NCI-H2171 treated with DMSO at 0.1 percent for 48 hours (cell line): ENCODE data around the gene FAM131C.
A peak's percentile ranks its signal among the peaks of the same experiment; 100 is the strongest.

Experiments
- DNase-seq: peaks from one replicate; lab custom pipeline; 2025; lab: John Stamatoyannopoulos, UW

Gene FAM131C

GRCh38 chr1:16076031-16076864, 2.8 kb upstream of the FAM131C start:
- no peak for DNase-seq

DNA sequence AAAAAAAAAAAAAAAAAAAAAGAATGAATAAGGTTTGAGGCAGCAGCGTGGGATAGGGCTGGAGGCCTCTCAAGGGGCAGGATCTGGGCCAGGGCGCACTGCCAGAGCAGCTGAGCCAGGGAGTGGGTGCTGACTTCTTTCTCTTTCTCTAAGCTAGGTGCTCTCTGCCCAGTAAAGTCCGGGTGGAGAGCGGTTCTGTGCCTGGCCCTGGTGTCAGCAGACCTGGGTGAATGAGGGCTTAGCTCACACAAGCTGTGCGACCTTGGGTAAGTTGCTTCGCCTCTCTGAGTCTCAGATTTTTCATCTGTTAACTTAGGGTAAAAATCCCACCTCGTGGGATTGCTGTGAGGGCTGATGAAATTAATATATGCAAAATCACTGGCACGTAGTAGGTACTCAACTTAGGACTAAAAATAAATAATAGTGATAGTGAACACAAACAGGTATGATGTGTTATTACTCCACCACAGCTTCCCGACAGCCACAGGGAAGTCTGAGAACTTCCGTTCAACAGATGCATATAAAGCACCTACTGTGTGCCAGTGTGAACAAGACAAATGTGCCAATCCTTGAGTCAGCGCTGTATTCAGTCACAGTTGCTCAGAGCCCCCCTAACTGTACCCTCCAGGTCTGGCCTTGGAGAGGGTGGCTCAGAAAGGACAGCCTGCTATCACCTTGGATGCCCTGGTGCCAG, 2.0 kb upstream of the FAM131C start:
- DNase-seq, result peak; percentile 20

GRCh38 chr1:16074217-16074616, 766 bp upstream of the FAM131C start:
- no peak for DNase-seq

- peak; percentile 31 for DNase-seq
These were observed 601 bp downstream of the FAM131C start for GRCh38 chr1:16072616-16073484.

- no peak for DNase-seq
These were observed 1.4 kb downstream of the FAM131C start for GRCh38 chr1:16072095-16072494.

GRCh38 chr1:16071614-16072013, 1.8 kb downstream of the FAM131C start:
- no peak for DNase-seq

- no peak for DNase-seq
These were observed 2.7 kb downstream of the FAM131C start for GRCh38 chr1:16070640-16071355.

DNA sequence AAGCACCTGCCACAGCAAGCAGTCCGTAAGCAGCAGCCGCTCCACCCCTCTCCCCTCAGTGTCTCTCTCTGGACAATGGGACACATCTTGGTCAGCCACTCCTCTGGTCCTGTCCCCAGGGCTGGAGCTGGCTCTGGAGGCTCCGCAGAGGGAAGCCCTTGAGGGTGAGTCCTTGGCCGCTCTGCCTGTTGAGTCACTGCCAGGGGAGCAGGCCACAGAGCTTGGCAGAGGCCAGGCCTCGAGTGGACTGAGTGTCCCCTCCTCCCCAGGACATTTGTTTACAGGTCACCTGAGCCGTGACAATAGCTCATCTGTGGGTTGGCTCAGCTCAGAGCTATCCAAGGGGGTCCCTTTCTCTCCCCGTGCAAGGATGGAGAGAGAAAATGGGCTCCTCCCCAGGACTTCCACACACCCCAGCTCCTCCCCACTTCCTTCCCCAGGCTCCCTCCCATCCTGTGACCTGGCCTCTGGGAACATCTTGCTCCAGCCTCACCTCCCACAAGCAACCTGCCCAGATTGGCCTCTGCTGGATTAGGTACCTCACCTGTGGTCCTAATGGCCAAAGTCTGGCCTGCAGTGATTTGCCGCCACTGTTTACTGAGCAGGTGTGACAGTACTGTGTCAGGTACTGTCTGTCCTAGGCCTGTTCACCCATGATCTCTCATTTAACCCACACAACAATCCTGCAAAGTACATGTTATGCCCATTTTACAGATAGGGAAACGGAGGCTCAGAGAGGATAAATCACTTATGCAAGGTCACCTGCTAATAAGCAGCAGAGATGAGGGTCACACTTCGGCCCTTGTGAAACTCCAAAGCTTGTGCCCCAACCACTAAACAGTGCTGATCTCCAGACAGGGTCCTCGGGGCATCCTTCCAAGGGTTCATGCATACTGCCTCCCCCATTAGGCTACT, 4.8 kb downstream of the FAM131C start:
- DNase-seq, result no peak

GRCh38 chr1:16067933-16068332, 5.5 kb downstream of the FAM131C start:
- no peak for DNase-seq

- DNase-seq, result peak; percentile 77
These were observed 6.2 kb downstream of the FAM131C start for GRCh38 chr1:16067127-16067768.

DNA sequence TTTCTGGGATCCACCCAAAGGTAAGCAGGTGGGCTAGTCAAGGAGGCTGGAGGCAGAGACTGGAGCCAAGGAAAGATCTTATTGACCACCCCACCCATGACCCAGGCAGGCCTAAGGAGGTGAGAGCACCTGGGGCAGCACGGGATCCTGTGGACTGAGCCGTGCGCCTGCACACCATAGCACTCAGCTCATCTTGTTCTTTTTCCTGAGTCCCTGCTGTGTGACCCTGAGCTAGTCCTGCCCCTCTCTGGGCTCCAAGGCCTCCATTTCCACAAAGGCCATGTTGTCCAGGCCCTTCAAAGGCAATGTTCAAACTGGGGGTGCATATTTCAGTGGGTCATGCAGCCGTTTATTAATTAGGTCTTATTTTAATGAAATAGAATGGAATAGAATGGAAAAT, 7.2 kb downstream of the FAM131C start:
- DNase-seq, result no peak

- DNase-seq, result no peak
These were observed 8.2 kb downstream of the FAM131C start for GRCh38 chr1:16065269-16065576.

DNA sequence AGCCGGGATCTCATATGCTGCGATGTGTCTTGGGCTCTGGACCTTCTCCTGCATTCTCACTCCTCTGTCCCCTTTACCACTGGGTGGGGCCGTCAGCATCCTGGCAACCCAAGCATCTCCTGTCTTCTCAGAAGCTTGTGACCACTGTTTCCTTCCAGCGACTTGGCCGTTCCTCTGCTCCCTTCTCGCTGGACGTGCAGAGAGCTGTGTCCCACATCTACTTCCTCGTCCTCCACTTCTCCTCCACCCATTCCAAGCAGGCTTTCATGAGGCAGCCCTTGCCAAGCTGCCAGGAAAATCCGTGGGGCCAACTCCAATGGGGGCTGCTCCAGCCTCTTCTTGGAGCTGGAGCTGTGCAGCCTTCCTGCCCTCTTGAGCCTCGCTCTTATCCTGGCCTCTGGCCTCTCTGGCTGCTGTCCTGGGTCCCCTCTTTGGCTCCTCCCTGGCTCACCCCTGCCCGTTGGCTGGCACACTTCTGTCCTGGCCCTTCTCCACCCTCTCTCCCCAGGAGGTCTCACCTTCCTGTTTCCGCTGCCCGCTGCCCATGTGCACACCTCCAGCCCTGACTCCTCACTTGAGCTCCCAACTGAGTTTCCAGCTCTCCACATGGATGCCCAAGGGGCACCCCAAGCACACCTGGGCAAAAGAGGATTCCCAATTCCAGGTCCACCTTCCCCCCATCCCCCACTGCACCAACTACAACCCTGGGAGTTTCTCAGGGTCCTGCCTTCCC, 8.7 kb downstream of the FAM131C start:
- DNase-seq, result no peak

GRCh38 chr1:16063921-16064320, 9.5 kb downstream of the FAM131C start:
- DNase-seq, result no peak

DNA sequence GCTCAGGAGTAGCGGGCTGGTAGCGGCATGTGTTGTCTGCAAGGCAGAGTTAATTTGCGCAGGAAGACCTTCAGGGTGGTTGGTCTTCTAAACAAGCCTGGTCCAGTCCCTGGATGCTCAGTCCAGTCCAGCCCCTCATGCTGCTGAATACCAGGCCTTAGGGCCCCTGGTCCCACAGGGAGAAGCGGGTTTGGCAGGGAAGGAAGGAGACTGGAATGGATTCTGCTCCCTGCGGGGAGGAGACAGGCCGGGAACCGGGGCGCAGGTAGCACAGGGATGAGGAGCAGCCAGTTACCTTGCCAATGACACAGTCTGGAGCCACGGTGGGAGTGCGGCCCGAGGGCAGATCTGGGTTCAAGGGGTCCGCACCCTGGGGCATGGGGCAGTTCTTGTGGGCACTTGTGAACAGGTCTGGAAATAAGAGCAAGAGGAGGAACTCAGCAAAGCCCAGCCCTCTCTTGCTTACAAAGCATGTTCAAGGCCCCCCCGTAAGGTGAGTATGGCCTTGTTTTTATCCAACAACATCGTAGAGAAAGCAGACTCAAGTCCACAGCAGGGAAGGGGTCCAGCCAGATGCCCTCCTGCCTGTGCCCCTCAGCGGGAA, 10.1 kb downstream of the FAM131C start:
- no peak for DNase-seq

- peak; percentile 29 for DNase-seq
These were observed 10.8 kb downstream of the FAM131C start for GRCh38 chr1:16062687-16063075.

GRCh38 chr1:16061989-16062686, 11.3 kb downstream of the FAM131C start:
- peak; percentile 13 for DNase-seq

DNA sequence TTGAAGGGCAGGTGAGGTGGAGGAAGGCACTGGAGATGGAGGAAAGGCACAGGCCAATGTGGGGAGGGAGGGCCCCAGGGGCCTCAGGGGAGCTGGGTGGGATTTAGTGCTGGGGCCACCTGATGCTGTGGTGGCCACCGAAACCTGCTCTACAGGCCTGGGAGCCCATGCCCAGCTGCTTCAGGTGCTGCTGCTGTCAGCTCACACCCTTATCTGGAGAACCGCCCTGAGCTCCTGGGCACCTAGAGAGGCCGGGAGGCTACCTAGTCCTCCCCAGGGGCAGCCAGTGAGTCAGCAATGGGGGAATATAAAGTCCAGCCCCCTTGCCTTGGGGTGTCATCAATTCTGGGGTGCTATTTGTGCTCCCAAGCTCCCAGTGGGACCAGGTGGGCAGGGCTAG, 12.2 kb downstream of the FAM131C start:
- DNase-seq, result peak; percentile 74
